ENCODE results near the gene OR10P1.

OR10P1 gene

DNA sequence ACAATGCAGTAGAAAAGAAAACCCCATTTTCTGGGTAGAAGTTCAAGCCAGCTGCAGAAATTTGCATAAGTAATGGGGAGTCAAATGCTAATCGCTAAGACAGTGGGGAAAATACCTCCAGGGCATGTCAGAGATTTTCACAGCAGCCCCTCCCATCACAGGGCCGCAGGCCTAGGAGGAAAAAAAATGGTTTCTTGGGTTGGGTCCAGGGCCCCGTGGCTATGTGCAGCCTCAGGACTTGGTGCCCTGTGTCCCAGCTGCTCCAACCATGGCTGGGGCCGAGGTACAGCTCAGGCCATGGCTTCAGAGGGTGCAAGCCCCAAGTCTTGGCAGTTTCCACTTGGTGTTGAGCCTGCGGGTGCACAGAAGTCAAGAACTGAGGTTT is 14.6 kb downstream of the OR10P1 start:
- no peak for DNase-seq (ENCODE audit: low spot score)

DNA sequence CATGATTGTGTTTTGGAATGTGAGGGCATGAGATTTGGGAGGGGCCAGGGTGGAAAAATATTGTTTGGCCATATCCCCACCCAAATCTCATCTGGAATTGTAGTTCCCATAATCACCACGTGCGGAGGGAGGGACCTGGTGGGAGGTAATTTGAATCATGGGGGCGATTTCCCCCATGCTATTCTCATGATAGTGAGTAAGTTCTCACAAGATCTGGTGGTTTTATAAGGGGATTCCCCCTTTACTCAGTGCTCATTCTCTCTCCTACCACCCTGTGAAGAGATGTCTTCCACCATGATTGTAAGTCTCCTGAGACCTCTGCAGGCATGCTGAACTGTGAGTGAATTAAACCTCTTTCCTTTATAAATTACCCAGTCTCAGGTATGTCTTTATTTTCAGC is 15.7 kb downstream of the OR10P1 start:
- peak; percentile 30 for DNase-seq (ENCODE audit: low spot score)

DNA sequence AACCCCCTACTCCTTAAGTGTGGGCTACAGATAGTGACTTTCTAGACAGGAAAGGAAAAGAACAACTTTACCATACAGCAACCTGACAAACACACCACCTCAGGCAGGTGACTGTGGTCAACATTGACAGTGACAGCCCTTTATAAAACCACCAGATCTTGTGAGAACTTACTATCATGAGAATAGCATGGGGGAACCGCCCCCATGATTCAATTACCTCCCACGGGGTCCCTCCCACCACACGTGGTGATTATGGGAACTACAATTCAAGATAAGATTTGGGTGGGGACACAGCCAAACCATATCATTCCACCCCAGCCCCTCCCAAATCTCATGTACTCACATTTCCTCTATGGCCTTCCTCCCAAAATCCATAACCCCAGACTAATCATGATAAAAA is 16.3 kb downstream of the OR10P1 start:
- DNase-seq (ENCODE audit: low spot score) = peak; percentile 30

DNA sequence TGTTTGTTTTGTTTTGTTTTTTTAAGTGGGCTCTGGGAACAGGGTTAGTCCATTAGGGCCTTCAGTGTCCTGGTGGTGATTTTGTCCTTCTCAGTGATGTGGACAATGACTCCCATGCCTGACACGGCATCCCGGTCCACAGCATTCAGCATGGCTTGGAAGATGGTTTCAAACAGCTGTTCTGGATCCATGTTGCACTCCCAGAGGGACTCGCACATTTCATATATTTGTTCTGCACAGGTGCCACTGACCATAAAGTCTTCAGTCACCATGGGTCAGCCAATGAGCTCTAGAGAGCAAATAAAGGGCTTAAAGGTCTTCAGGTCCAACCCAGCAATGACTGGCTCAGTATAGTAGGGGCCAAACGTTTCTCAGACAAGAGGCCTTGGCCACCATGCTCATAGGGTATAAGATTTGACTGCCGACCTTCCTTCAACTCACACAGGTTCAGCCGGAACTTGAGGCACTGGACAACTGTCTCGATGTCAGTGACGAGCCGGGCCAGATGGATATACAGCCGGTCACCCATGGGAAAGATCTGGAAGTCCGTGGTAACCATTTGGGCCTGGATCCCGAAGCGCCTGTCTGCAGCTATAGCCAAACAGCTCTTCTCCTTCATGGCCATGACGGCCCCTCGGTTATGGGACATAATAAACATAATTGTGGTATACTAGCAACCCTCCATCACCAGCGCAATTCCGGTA is 18.0 kb downstream of the OR10P1 start:
- no peak for DNase-seq (ENCODE audit: low spot score)

DNA sequence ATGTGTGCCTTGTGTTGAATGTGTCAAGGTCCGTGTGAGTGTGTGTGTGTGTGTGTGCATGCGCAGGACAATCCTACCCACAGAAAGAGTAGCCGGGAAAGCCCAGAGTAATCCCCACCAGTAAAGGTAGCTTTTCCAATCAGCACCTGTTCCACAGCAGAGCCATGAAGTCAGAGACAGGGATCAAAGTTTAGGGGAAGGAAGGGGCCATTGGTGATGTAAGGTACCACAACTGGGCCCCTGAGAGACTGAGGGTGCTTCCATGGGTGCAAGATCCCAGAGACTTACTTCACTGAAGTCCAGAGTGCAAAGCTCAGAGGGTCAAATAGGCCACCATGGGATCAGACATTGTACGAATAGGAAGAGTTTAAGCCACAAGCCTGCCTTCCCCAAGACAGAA is 20.5 kb downstream of the OR10P1 start:
- no peak for DNase-seq (ENCODE audit: low spot score)

DNA sequence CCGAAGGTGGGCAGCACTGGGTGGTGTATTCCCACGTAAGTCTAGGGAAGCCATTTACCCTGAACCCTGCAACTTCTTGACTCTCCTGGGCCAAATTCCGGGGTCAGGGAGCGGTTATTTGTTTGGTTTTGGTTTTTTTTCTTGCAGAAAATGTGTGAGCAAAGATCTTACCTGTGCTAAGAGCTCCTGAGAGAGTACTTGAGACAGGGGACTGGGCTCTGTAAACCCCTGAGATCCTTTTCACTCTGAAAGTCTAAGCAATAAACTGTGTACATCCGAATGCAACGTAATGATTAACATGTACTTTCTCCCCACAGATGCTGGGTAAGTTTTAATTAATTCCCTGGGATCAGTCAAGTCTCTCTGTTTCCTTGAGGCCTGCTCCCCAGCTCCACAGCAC is 21.5 kb downstream of the OR10P1 start:
- no peak for DNase-seq (ENCODE audit: low spot score)

DNA sequence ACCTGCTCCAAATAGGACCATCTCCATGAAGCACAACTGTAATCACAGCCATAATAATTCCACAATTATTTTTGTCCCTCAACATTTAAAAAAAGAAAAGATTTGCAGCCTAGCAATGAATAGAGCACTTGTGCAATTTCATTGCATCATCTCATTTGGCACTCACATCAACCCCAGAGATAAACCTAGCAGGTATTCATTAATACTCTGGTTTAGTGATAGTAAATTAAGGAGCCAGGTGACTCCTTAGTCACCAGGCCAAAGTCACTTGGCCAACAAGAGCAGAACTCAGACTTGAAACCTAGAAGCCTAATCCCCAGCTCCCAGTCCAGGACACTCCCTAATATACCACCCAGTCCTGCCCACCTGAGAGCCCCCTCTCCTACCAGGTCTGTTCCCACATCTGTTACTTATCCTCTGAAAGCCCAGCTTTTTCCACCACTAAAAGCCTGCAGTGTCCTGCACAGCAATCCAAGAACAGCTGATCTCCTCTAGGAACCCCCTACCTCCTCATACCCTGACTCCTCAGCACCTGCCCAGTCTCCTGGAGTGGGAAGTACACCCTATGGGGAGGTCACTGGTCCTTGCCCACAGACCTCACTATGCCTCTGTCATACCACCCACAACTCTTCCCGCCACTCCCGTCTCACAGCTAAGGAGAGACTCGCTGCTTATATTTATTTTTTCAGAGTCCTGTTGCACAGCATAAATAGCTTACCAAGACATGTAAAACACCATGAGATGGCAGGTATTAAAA is 22.1 kb downstream of the OR10P1 start:
- DNase-seq (ENCODE audit: low spot score) = no peak

DNA sequence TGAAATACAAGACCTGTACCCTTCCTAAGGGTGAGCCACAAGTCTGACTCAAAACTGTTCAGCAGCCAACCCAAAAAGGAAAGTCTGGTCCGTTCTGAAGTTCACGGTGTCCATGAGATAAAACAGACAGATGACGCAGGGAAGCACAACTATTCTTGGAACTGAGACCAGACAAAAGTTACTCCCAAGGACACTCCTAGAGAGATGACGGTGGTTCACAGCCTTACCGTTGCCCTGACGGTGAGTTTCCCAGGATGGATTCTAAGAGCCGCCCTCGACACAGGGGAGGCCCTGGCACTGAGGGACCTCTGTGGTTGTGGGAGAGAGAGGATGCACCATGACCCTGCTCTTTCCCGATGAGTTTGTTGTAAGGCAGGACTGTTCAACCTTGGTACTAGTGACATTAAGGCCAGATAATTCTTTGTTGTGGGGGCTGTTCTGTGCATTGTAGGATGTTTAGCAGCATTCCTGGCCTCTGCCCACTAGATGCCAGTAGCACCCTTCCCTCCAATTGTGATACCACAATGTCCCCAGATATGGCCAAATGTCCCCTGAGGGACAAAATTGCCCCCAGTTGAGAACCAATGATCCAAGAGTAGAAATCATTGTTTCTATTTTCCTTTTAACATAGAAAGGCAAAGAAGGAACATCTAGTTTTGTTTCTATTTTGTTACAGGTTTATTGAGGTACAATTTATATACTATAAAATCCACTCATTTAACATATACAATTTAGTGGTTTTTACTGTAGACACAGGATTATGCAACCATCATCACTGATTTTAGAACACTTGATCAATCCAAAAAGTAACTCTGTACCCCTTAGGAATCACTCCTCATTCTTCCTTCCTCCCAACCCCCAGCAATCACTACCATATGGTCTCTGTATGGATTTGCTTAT is 23.0 kb downstream of the OR10P1 start:
- DNase-seq (ENCODE audit: low spot score) = peak; percentile 50

DNA sequence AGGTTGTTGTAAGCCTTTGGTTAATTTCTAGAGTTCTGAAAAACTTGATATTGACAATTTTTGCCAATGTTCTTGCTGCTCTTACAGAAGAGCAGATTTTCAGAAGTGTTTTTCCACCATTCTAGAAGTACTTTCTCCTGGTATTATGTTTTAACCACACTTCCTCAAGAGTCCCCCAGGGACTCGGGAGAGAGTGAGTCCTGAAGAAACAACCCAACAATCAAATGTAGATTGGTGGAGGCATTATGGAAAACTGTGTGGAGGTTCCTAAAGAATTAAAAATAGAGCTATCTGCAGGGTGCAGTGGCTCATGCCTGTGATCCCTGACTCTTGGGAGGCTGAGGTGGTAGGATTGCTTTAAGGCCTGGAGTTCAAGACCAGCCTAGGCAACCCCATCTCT is 26.7 kb downstream of the OR10P1 start:
- no peak for DNase-seq (ENCODE audit: low spot score)

DNA sequence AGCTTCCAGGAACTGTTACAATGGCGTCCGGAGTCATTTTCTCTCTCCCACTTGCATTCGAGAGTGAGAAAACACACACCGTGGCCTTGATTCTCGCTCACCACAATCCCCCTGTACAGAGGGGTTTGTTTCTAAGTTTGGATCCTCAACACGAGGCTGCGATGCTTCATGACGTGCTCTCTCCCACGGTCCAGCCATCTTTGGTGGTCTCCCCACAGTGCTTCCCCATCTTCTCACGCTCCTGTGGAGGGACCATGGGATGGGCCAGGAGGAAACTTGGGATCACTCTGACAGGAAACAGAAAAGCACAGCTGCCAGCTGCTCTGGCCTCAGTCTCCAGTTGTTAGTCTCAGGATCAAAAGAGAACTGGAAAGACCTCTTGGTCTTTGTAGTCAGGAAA is 28.1 kb downstream of the OR10P1 start:
- DNase-seq (ENCODE audit: low spot score) = no peak

DNA sequence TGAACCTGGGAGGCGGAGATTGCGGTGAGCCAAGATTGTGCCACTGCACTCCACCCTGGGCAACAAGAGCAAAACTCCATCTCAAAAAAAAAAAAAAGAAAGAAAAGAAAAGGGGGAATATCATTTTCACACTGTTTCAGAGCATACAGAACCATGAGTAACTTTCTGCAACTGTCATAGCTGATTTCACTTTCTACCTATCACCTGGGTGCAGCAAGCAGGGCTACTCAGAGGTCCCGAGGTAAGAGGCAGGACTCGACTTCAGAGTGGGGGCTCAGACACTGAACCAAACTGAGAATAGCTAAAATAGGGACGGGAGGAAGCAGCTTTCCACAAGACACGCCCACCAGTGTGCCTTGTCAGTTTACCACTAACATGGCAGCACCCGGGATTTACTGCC is 29.8 kb downstream of the OR10P1 start:
- DNase-seq (ENCODE audit: low spot score) = no peak

DNA sequence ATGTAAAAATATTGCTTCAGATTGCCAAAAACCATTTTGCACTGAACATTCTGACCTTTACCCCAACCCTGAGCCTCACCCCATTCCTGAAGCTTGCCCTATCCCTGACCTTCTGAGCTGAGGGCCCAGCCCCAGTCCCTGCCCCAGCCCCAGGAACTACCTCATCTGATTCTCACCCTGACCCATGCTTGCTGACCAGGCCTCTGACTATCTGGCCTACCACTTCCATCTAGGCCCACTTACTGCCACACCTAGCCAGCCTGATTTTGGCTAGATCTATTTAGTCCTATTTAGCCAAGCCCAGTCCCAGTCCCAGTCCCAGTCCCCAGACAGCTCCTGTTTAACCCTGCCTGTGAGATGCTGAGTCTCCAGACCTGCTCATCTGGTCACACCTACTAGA is 33.6 kb downstream of the OR10P1 start:
- DNase-seq (ENCODE audit: low spot score) = no peak

DNA sequence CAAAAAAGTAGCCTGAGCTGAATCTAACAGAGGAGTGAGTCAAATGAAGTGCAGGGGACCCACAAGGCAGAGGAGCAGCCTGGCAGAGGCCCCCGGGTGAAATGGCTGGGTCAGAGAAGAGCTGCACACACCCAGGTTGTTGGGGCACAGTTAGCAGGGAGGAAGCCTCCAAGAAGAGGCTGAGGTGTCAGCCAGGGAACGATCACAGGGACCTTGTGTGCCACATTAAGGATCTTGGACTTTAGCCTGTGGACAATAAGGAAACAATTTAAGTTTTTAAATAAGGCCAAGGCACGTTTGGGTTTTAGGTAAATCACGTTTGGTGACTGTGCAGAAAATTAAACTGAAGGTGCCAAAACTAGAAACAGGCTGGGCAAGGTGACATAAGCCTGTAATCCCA is 35.1 kb downstream of the OR10P1 start:
- no peak for DNase-seq (ENCODE audit: low spot score)

DNA sequence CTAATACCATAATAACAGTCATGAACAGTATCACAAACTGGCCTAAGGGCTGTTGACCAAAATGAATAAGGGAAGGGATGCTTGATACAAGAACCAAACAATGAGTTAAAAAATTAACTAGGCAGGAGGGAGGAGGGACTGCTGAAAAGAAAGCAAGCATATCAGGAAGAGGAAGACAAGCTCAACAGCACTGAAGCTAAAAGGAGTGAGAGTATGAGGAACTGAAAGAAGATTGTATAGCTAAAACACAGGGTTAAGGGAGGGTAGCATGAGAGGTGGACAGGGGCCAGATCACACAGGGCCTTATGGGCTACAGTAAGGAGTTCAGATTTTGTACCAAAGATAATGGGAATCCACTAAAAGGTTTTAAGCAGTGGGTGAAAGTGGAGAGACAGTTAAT is 36.9 kb downstream of the OR10P1 start:
- peak; percentile 55 for DNase-seq (ENCODE audit: low spot score)

DNA sequence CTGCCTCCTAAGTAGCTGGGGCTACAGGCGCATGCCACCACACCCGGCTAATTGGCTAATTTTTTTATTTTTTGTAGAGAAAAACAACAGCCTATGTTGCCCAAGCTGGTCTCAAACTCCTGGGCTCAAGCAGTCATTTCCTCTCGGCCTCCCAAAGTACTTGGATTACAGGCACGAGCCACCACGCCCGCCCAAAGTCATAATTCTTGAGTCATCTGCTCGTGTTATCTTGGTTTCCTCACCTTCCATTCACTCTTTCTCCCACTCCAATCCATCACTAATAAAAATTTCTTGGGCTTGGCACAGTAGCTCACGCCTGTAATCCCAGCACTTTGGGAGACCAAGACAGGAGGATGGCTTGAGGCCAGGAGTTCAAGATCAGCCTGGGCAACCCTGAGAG is 39.0 kb downstream of the OR10P1 start:
- DNase-seq (ENCODE audit: low spot score) = no peak

DNA sequence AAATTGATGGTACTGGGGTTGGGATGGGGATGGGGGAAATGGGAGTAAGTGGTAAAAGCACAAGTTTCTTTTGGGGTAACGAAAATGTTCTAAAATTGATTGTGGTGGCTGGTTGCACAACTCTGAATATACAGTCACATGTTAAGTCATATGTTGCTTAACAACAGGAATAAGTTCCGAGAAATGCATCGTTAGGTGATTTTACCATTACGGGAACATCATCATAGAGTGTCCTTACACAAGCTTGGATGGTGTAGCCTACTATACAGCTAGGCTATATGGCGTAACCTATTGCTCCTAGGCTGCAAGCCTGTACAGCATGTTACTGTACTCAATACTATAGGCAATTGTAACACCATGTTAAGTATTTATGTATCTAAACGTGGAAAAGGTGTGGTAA is 40.0 kb downstream of the OR10P1 start:
- DNase-seq (ENCODE audit: low spot score) = no peak

DNA sequence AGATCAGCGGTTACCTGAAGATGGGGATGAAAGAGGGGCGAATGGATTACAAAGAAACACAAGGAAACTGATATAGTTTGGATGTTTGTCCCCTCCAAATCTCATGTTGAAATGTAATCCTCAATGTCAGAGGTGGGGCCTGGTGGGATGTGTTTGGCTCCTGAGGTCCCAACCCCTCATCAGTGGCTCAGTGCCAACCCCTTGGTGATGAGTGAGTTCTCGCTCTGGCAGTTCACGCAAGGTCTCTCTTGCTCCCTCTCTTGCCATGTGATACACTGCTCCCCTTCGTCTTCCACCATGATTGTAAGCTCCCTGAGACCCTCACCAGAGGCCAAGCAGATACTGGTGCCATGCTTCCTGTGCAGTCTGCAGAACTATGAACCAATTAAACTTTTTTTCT is 43.0 kb downstream of the OR10P1 start:
- no peak for DNase-seq (ENCODE audit: low spot score)

DNA sequence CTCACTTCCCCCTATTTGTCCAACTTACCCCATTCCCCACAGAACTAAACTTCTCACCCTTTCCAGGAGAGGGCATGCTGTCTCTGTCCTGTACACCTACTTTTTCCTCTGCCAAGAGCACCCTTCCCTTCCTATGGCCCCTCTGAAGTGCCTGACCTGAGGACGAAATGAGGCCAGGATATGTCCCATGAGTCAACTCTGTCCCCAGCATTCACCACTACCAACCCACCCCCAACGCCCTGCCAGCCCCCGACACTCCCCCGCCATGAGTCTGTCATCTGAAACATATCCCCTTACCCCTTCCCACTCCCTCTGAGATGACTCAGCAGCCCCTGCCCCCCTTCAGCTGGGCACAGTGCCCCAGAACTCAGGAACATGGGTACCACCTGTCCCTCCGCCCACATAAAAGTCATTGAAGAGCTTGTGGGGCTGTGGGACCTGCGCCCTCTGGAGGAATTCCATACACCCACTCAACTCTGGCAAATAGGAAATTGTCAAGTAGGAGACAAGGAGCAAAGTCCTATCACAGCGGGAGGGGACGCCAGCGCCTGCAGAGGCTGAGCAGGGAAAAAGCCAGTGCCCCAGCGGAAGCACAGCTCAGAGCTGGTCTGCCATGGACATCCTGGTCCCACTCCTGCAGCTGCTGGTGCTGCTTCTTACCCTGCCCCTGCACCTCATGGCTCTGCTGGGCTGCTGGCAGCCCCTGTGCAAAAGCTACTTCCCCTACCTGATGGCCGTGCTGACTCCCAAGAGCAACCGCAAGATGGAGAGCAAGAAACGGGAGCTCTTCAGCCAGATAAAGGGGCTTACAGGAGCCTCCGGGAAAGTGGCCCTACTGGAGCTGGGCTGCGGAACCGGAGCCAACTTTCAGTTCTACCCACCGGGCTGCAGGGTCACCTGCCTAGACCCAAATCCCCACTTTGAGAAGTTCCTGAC is 44.7 kb downstream of the OR10P1 start:
- DNase-seq (ENCODE audit: low spot score) = no peak

DNA sequence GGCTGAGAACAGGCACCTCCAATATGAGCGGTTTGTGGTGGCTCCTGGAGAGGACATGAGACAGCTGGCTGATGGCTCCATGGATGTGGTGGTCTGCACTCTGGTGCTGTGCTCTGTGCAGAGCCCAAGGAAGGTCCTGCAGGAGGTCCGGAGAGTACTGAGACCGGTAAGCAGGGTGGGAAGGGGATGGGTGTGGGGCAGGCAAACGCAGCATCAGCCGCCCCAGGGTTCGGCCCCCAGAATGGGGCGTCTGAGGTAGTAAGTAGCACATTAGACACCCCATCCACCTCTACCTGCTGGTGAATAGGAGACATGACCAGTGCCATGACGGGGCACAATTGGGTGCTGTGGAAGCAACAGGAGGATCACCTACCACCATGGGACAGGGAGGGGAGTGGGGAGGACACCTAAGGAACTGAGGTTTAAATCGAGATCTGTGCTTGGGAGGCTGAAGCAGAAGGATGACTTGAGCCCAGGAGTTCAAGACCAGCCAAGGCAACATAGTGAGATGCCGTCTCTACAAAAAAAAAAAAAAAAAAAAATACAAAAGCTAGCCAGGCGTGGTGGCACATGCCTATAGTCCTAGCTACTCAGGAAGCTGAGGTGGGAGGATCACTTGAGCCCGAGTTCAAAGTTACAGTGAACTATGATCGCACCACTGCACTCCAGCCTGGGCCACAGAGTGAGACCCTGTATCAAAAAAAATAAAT is 45.5 kb downstream of the OR10P1 start:
- DNase-seq (ENCODE audit: low spot score) = no peak

DNA sequence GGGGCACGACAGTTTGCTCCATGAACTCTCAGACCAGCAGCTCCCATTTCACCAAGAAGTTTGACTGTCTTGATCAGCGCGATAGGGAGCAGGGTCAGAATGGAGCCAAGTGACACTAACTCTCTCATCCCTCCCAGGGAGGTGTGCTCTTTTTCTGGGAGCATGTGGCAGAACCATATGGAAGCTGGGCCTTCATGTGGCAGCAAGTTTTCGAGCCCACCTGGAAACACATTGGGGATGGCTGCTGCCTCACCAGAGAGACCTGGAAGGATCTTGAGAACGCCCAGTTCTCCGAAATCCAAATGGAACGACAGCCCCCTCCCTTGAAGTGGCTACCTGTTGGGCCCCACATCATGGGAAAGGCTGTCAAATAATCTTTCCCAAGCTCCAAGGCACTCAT is 47.0 kb downstream of the OR10P1 start:
- DNase-seq (ENCODE audit: low spot score) = no peak

DNA sequence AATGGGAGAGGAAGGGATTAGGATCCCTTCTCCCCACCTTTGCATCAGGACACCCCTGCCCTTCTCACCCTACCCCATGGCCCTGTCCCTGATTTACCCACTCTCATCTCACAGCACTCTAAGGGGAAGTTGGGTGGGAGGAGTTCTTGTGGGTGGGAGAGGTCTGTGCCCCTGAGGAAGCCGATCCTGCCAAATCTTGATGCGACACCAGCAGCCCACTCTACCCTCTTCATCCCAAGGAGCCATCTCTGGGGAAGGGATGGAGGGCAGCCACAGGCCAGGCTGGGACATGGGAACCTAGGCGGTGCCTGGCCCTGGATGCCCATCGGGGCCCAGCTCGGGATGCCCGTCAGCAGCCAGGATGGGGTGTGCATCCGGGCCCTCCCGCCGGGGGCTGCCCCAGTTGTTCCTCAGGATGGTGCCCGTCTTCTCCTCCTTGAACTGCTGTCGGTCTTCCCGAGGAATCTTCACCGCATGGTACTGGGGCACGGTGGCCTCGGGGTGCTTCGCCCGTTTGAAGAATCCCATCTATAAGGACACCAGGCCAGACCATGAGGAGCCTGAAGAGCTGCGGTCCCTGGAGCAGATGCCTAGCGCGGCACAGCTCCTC is 48.2 kb downstream of the OR10P1 start:
- DNase-seq (ENCODE audit: low spot score) = no peak

Measured in NAMALWA (cell line).